ENCODE data around the gene INMT. TPM values are rescaled to one million over a fixed set of nuclear protein-coding genes. Genes with fewer than 3 reads are reported as not detected.

The INMT gene
- total and polyA plus RNA-seq, 2 donors, result 0.94 to 2.5 TPM

Other genes starting within 250 kb of the INMT start
- 43.4 TPM for gene GGCT, start 247.3 kb upstream of the INMT start, total RNA-seq
- gene GGCT, start 247.3 kb upstream of the INMT start, polyA plus RNA-seq, result 85.4 TPM
- gene GARS1, start 157.3 kb upstream of the INMT start, total RNA-seq, result 44.9 TPM
- gene GARS1, start 157.3 kb upstream of the INMT start, polyA plus RNA-seq, result 56.9 TPM
- under 0.01 TPM for gene CRHR2, start 69.7 kb upstream of the INMT start, total RNA-seq
- 0.05 TPM for gene CRHR2, start 69.7 kb upstream of the INMT start, polyA plus RNA-seq
- 1.5 TPM for gene MINDY4, start 19.3 kb downstream of the INMT start, total RNA-seq
- 1.7 TPM for gene MINDY4, start 19.3 kb downstream of the INMT start, polyA plus RNA-seq
- gene AQP1, start 159.7 kb downstream of the INMT start, total RNA-seq, result 18.4 TPM
- 42.2 TPM for gene AQP1, start 159.7 kb downstream of the INMT start, polyA plus RNA-seq
- 0.42 TPM for gene GHRHR, start 211.8 kb downstream of the INMT start, total RNA-seq
- 0.68 TPM for gene GHRHR, start 211.8 kb downstream of the INMT start, polyA plus RNA-seq

All from thymus (tissue), 2 donors.